Panc1 (cell line): ENCODE results near the gene OR51D1.

Source experiments
- CTCF ChIP-seq: fragments of 450-650 bp; IDR thresholded peaks from 2 replicates; pipeline ENCODE4 v1.5.1; 2017; ENCODE audit warnings: mild to moderate bottlenecking
- POLR2AphosphoS5 ChIP-seq: IDR thresholded peaks from 2 replicates; pipeline ENCODE4 v1.6.1; 2012; ENCODE audit warnings: mild to moderate bottlenecking, low read depth, low read length, moderate library complexity
- TCF7L2 ChIP-seq: IDR thresholded peaks from 2 replicates; pipeline ENCODE4 v1.6.1; 2011; ENCODE audit warnings: mild to moderate bottlenecking, low read depth, low read length, inconsistent platforms

- TF ChIP-seq CTCF (no peak), POLR2AphosphoS5 (no peak), TCF7L2 (no peak)
Observed at GRCh38 chr11:4643076-4643475, 5.8 kb downstream of the OR51D1 start.
